Liver (tissue), 9 donors: Measurements from ENCODE around the gene TAS2R1. TPM values are rescaled to one million over a fixed set of nuclear protein-coding genes. Genes with fewer than 3 reads are reported as not detected.

Source experiments
- DNase-seq: peaks from one replicate; pipeline ENCODE4 v3.0.0-alpha.2; 2017; ENCODE audit warnings: low spot score
- H3K27ac ChIP-seq, 2 donors: one replicate each; pipeline ENCODE4 v1.7.0; 2013; ENCODE audit warnings: inconsistent platforms in 2 of 2, low read length in 2 of 2, control low read depth in 1 of 2, low read depth in 1 of 2, mild to moderate bottlenecking in 1 of 2
- H3K27me3 ChIP-seq, 4 donors: one replicate each; pipeline versions ENCODE4 v1.6.1 to v1.7.0; 2013; ENCODE audit warnings: low read length in 3 of 4, inconsistent platforms in 1 of 4, mild to moderate bottlenecking in 1 of 4, moderate library complexity in 1 of 4; ENCODE audit not compliant: control insufficient read depth in 4 of 4, insufficient read depth in 4 of 4
- H3K36me3 ChIP-seq, 4 donors: one replicate each; pipeline versions ENCODE4 v1.6.1 to v1.7.0; 2013; ENCODE audit warnings: low read length in 3 of 4, mild to moderate bottlenecking in 3 of 4, low read depth in 1 of 4, moderate library complexity in 1 of 4; ENCODE audit not compliant: control insufficient read depth in 4 of 4, insufficient read depth in 3 of 4
- H3K4me1 ChIP-seq, 4 donors: one replicate each; pipeline versions ENCODE4 v1.6.1 to v1.7.0; 2013; ENCODE audit warnings: low read length in 3 of 4, mild to moderate bottlenecking in 3 of 4, moderate library complexity in 1 of 4; ENCODE audit not compliant: control insufficient read depth in 4 of 4, insufficient read depth in 4 of 4
- H3K4me3 ChIP-seq, 3 donors: one replicate each; pipeline versions ENCODE4 v1.6.1 to v1.7.0; 2013; ENCODE audit warnings: low read length in 3 of 3, control low read depth in 1 of 3, low read depth in 1 of 3, mild to moderate bottlenecking in 1 of 3
- H3K9ac ChIP-seq, 2 donors: one replicate each; pipeline ENCODE4 v1.7.0; 2013; ENCODE audit warnings: low read length in 2 of 2, mild to moderate bottlenecking in 2 of 2, moderate library complexity in 2 of 2, control low read depth in 1 of 2, low read depth in 1 of 2
- H3K9me3 ChIP-seq, 4 donors: one replicate each; pipeline versions ENCODE4 v1.6.1 to v1.7.0; 2013; ENCODE audit warnings: low read length in 3 of 4; ENCODE audit not compliant: control insufficient read depth in 4 of 4
- CTCF ChIP-seq: fragments of 150-350 bp; IDR thresholded peaks from 2 replicates; pipeline ENCODE4 v1.5.1; 2017; ENCODE audit warnings: improper control_type of control experiment, low read depth, low read length; ENCODE audit not compliant: missing input control
- EGR1 ChIP-seq, 2 donors: IDR thresholded peaks; 2 replicates each; pipeline ENCODE4 v1.6.1; 2016 to 2018; ENCODE audit warnings: antibody characterized with exemption in 2 of 2, low read depth in 2 of 2
- FOXA1 ChIP-seq: IDR thresholded peaks from 2 replicates; pipeline ENCODE4 v1.6.1; 2016; ENCODE audit warnings: antibody characterized with exemption
- FOXA2 ChIP-seq: IDR thresholded peaks from 2 replicates; pipeline ENCODE4 v1.6.1; 2016; ENCODE audit warnings: antibody characterized with exemption
- GABPA ChIP-seq, 2 donors: IDR thresholded peaks in 1 of 2; conservative IDR thresholded peaks in 1 of 2; 2 replicates each; pipeline ENCODE4 v1.6.1; 2016; ENCODE audit warnings: antibody characterized with exemption in 2 of 2, mild to moderate bottlenecking in 1 of 2, moderate library complexity in 1 of 2
- HNF4A ChIP-seq, 2 donors: conservative IDR thresholded peaks; 2 replicates each; pipeline ENCODE4 v1.6.1; 2016; ENCODE audit warnings: antibody characterized with exemption in 2 of 2, mild to moderate bottlenecking in 2 of 2
- HNF4G ChIP-seq: IDR thresholded peaks from 2 replicates; pipeline ENCODE4 v1.6.1; 2016; ENCODE audit warnings: antibody characterized with exemption
- JUND ChIP-seq, 2 donors: IDR thresholded peaks; 2 replicates each; pipeline ENCODE4 v1.6.1; 2016; ENCODE audit warnings: antibody characterized with exemption in 2 of 2
- MAX ChIP-seq: IDR thresholded peaks from 2 replicates; pipeline ENCODE4 v1.6.1; 2016; ENCODE audit warnings: antibody characterized with exemption
- NR2F2 ChIP-seq: IDR thresholded peaks from 2 replicates; pipeline ENCODE4 v1.6.1; 2016; ENCODE audit warnings: antibody characterized with exemption
- RAD21 ChIP-seq, 2 donors: IDR thresholded peaks; 2 replicates each; pipeline ENCODE4 v1.6.1; 2016; ENCODE audit warnings: antibody characterized with exemption in 2 of 2, mild to moderate bottlenecking in 2 of 2
- REST ChIP-seq: IDR thresholded peaks from 2 replicates; pipeline ENCODE4 v1.6.1; 2016; ENCODE audit warnings: antibody characterized with exemption, mild to moderate bottlenecking
- RXRA ChIP-seq, 2 donors: IDR thresholded peaks; 2 replicates each; pipeline ENCODE4 v1.6.1; 2017 to 2018; ENCODE audit warnings: antibody characterized with exemption in 2 of 2, mild to moderate bottlenecking in 1 of 2
- SP1 ChIP-seq: IDR thresholded peaks from 2 replicates; pipeline ENCODE4 v1.6.1; 2018; ENCODE audit warnings: antibody characterized with exemption, mild to moderate bottlenecking
- YY1 ChIP-seq: IDR thresholded peaks from 2 replicates; pipeline ENCODE4 v1.6.1; 2016; ENCODE audit warnings: antibody characterized with exemption, mild to moderate bottlenecking
- WGBS: extraction: QIAGEN DNeasy Blood & Tissue Kit; methylation state at CpG from one replicate; pipeline ENCODE4 v1.1.7; 2013; 5-methylcytosine and 5-hydroxymethylcytosine counted together
- polyA plus RNA-seq, 2 donors: library from polyadenylated mRNA; stranded (reverse) in 1 of 2; unstranded in 1 of 2; fragments of 200-250 nt in 1 of 2; fragments of >200 nt in 1 of 2; fragmentation: Nextera tagmentation in 1 of 2; extraction: Ambion mirVana in 1 of 2; gene quantifications; one replicate each; pipeline versions ENCODE4 v1.2.1 to v1.2.3, GENCODE V29; 2013 to 2015
- total RNA-seq, 2 donors: library from RNA; depleted of rRNA; stranded (reverse); fragments of >200 nt; gene quantifications; one replicate each; pipeline ENCODE4 v1.2.3, GENCODE V29; 2014
- TF ChIP-seq, protein P1 (sequence below): IDR thresholded peaks from 2 replicates; pipeline ENCODE4 v1.6.1; 2016; ENCODE audit warnings: antibody characterized with exemption
- TF ChIP-seq, protein P2 (sequence below): IDR thresholded peaks from 2 replicates; pipeline ENCODE4 v1.6.1; 2016; ENCODE audit warnings: antibody characterized with exemption
- donor health status: healthy.
- donor health status: healthy.
- donor health status: healthy.
- donor health status: healthy.
- donor health status: healthy.

Gene TAS2R1
- total and polyA plus RNA-seq, 4 donors, result not detected

GRCh38 chr5:9641806-9642355 lies 11.7 kb upstream of the TAS2R1 start:
- WGBS, result 73% methylated on average over 7 of the region's 7 CpGs
- TF ChIP-seq, protein P1, sequence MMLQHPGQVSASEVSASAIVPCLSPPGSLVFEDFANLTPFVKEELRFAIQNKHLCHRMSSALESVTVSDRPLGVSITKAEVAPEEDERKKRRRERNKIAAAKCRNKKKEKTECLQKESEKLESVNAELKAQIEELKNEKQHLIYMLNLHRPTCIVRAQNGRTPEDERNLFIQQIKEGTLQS, result no peak
- TF ChIP-seq RAD21 (IDR thresholded peaks at IDR 0.05) (no peak), HNF4G (no peak), NR2F2 (no peak), YY1 (no peak), FOXA1 (no peak), CTCF (no peak), HNF4A (conservative IDR thresholded peaks at IDR 0.05) (no peak), MAX (no peak)
- TF ChIP-seq, protein P2, sequence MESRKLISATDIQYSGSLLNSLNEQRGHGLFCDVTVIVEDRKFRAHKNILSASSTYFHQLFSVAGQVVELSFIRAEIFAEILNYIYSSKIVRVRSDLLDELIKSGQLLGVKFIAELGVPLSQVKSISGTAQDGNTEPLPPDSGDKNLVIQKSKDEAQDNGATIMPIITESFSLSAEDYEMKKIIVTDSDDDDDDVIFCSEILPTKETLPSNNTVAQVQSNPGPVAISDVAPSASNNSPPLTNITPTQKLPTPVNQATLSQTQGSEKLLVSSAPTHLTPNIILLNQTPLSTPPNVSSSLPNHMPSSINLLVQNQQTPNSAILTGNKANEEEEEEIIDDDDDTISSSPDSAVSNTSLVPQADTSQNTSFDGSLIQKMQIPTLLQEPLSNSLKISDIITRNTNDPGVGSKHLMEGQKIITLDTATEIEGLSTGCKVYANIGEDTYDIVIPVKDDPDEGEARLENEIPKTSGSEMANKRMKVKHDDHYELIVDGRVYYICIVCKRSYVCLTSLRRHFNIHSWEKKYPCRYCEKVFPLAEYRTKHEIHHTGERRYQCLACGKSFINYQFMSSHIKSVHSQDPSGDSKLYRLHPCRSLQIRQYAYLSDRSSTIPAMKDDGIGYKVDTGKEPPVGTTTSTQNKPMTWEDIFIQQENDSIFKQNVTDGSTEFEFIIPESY, result no peak
- no peaks in the 10 kb centered on the region for H3K36me3 ChIP-seq
- H3K9me3 ChIP-seq, result peaks cover 0 to 5% (median 0%) of the 10 kb centered on the region in 4 donors
- H3K4me1 ChIP-seq, result no peaks in the 10 kb centered on the region
- DNase-seq, result no peak
- no peak overlapping the region for H3K27ac ChIP-seq
- no peak overlapping the region for H3K4me3 ChIP-seq
- no peak overlapping the region for H3K9ac ChIP-seq
- peaks cover 0 to 3% (median 0%) of the 10 kb centered on the region in 4 donors for H3K27me3 ChIP-seq

GRCh38 chr5:9632495-9632894 lies 2.3 kb upstream of the TAS2R1 start:
- Histone ChIP-seq H3K36me3 (no peaks in the 10 kb centered on the region), H3K9ac (no peak overlapping the region), H3K27ac (no peak overlapping the region), H3K4me3 (no peak overlapping the region), H3K9me3 (no peaks in the 10 kb centered on the region), H3K4me1 (no peaks in the 10 kb centered on the region), H3K27me3 (no peaks in the 10 kb centered on the region)
- WGBS, result 68% methylated on average over 2 of the region's 2 CpGs
- TF ChIP-seq FOXA1 (no peak), YY1 (no peak), NR2F2 (no peak), HNF4A (conservative IDR thresholded peaks at IDR 0.05) (no peak), GABPA (IDR thresholded peaks at IDR 0.05 in 1 of 2, conservative IDR thresholded peaks at IDR 0.05 in 1 of 2) (no peak), MAX (no peak), HNF4G (no peak), FOXA2 (no peak), REST (no peak), CTCF (no peak), RXRA (IDR thresholded peaks at IDR 0.05) (no peak), EGR1 (IDR thresholded peaks at IDR 0.05; ENCODE audit: low read depth in 2 of 2) (no peak), RAD21 (IDR thresholded peaks at IDR 0.05) (no peak), JUND (IDR thresholded peaks at IDR 0.05) (no peak), SP1 (no peak)
- TF ChIP-seq, protein P2, result no peak
- TF ChIP-seq, protein P1, result no peak
- DNase-seq, result no peak
